ENCODE data around the gene METTL2B. TPM values are rescaled to one million over a fixed set of nuclear protein-coding genes. Genes with fewer than 3 reads are reported as not detected.
A peak's percentile ranks its signal among the peaks of the same experiment; 100 is the strongest.

The METTL2B gene
- total RNA-seq, 1 experiment from 2014 or later: 40.4 TPM

- TF ChIP-seq, protein P1, sequence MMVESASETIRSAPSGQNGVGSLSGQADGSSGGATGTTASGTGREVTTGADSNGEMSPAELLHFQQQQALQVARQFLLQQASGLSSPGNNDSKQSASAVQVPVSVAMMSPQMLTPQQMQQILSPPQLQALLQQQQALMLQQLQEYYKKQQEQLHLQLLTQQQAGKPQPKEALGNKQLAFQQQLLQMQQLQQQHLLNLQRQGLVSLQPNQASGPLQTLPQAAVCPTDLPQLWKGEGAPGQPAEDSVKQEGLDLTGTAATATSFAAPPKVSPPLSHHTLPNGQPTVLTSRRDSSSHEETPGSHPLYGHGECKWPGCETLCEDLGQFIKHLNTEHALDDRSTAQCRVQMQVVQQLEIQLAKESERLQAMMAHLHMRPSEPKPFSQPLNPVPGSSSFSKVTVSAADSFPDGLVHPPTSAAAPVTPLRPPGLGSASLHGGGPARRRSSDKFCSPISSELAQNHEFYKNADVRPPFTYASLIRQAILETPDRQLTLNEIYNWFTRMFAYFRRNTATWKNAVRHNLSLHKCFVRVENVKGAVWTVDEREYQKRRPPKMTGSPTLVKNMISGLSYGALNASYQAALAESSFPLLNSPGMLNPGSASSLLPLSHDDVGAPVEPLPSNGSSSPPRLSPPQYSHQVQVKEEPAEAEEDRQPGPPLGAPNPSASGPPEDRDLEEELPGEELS (CRISPR knock-in tag; IDR thresholded peaks at IDR 0.05): peak; percentile 62; the same call in 1 of the 2 replicates
- TF ChIP-seq GABPB1 (CRISPR knock-in tag; IDR thresholded peaks at IDR 0.05): peak; percentile 73
- TF ChIP-seq, protein P2, sequence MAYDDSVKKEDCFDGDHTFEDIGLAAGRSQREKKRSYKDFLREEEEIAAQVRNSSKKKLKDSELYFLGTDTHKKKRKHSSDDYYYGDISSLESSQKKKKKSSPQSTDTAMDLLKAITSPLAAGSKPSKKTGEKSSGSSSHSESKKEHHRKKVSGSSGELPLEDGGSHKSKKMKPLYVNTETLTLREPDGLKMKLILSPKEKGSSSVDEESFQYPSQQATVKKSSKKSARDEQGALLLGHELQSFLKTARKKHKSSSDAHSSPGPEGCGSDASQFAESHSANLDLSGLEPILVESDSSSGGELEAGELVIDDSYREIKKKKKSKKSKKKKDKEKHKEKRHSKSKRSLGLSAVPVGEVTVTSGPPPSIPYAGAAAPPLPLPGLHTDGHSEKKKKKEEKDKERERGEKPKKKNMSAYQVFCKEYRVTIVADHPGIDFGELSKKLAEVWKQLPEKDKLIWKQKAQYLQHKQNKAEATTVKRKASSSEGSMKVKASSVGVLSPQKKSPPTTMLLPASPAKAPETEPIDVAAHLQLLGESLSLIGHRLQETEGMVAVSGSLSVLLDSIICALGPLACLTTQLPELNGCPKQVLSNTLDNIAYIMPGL (CRISPR knock-in tag; IDR thresholded peaks at IDR 0.05): peak; percentile 87
- peak; percentile 69; the same call in 1 of the 2 replicates for TF ChIP-seq SMAD3 (CRISPR knock-in tag; IDR thresholded peaks at IDR 0.05; ENCODE audit: borderline replicate concordance)
- peak; percentile 97 for TF ChIP-seq SP1 (CRISPR knock-in tag; conservative IDR thresholded peaks at IDR 0.05)
- peak; percentile 92 for TF ChIP-seq E2F4 (CRISPR knock-in tag; IDR thresholded peaks at IDR 0.05; ENCODE audit: borderline replicate concordance, low read depth)
Observed at GRCh38 chr7:128476402-128477335, at the start of gene METTL2B (continued).

GRCh38 chr7:128427289-128427891 lies 49.2 kb upstream of the METTL2B start:
- ATAC-seq (peak; percentile 51), DNase-seq (ENCODE audit: low spot score) (no peak)
- ChIA-PET POLR2A (interaction anchor here (0.6 to 1.3 kb wide), 3 partner anchors 25 to 59 kb away, joined by 3 read pairs; no protein-coding TSS in a partner anchor), CTCF (interaction anchor here (0.6 to 7.1 kb wide), 40 partner anchors 8 to 742 kb away, joined by 3 to 199 read pairs (median 4); partner anchors contain the start of genes CALU, HILPDA, IMPDH1 and METTL2B)
- TF ChIP-seq NR2C2 (CRISPR knock-in tag; IDR thresholded peaks at IDR 0.05): no peak
- TF ChIP-seq, protein P3, sequence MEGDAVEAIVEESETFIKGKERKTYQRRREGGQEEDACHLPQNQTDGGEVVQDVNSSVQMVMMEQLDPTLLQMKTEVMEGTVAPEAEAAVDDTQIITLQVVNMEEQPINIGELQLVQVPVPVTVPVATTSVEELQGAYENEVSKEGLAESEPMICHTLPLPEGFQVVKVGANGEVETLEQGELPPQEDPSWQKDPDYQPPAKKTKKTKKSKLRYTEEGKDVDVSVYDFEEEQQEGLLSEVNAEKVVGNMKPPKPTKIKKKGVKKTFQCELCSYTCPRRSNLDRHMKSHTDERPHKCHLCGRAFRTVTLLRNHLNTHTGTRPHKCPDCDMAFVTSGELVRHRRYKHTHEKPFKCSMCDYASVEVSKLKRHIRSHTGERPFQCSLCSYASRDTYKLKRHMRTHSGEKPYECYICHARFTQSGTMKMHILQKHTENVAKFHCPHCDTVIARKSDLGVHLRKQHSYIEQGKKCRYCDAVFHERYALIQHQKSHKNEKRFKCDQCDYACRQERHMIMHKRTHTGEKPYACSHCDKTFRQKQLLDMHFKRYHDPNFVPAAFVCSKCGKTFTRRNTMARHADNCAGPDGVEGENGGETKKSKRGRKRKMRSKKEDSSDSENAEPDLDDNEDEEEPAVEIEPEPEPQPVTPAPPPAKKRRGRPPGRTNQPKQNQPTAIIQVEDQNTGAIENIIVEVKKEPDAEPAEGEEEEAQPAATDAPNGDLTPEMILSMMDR (IDR thresholded peaks at IDR 0.05): peak; percentile 75
- no peaks in the 10 kb centered on the region for H3K9me3 Mint-ChIP-seq
- peaks cover 15% of the 10 kb centered on the region for H3K4me1 Mint-ChIP-seq
- no peaks in the 10 kb centered on the region for H3K36me3 Mint-ChIP-seq
- no peak overlapping the region for H3K27ac Mint-ChIP-seq
- no peaks in the 10 kb centered on the region for H3K27me3 Mint-ChIP-seq (ENCODE audit: low read depth)
- no peak overlapping the region for H3K4me3 Mint-ChIP-seq

GRCh38 chr7:128430207-128430606 lies 46.3 kb upstream of the METTL2B start:
- Mint-ChIP-seq H3K9me3 (no peaks in the 10 kb centered on the region), H3K27me3 (ENCODE audit: low read depth) (no peaks in the 10 kb centered on the region), H3K27ac (no peak overlapping the region), H3K36me3 (no peaks in the 10 kb centered on the region), H3K4me3 (no peak overlapping the region), H3K4me1 (peaks cover 21% of the 10 kb centered on the region)
- ChIA-PET CTCF (interaction anchor here (1.1 to 3.5 kb wide), 4 partner anchors 29 to 43 kb away, joined by 4 to 21 read pairs (median 7); no protein-coding TSS in a partner anchor), POLR2A (no interaction called here)
- ATAC-seq (no peak), DNase-seq (ENCODE audit: low spot score) (no peak)
- TF ChIP-seq, protein P4, sequence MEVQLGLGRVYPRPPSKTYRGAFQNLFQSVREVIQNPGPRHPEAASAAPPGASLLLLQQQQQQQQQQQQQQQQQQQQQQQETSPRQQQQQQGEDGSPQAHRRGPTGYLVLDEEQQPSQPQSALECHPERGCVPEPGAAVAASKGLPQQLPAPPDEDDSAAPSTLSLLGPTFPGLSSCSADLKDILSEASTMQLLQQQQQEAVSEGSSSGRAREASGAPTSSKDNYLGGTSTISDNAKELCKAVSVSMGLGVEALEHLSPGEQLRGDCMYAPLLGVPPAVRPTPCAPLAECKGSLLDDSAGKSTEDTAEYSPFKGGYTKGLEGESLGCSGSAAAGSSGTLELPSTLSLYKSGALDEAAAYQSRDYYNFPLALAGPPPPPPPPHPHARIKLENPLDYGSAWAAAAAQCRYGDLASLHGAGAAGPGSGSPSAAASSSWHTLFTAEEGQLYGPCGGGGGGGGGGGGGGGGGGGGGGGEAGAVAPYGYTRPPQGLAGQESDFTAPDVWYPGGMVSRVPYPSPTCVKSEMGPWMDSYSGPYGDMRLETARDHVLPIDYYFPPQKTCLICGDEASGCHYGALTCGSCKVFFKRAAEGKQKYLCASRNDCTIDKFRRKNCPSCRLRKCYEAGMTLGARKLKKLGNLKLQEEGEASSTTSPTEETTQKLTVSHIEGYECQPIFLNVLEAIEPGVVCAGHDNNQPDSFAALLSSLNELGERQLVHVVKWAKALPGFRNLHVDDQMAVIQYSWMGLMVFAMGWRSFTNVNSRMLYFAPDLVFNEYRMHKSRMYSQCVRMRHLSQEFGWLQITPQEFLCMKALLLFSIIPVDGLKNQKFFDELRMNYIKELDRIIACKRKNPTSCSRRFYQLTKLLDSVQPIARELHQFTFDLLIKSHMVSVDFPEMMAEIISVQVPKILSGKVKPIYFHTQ (CRISPR knock-in tag; IDR thresholded peaks at IDR 0.05): no peak
- no peak for TF ChIP-seq ZNF671 (CRISPR knock-in tag; IDR thresholded peaks at IDR 0.05)
- no peak for TF ChIP-seq ZBTB43 (CRISPR knock-in tag; IDR thresholded peaks at IDR 0.05)
- TF ChIP-seq ZNF396 (CRISPR knock-in tag; IDR thresholded peaks at IDR 0.05; ENCODE audit: borderline replicate concordance): no peak
- no peak for TF ChIP-seq ZNF317 (CRISPR knock-in tag; IDR thresholded peaks at IDR 0.05; ENCODE audit: borderline replicate concordance, low read depth)
- no peak for TF ChIP-seq GRHL2 (CRISPR knock-in tag; IDR thresholded peaks at IDR 0.05; ENCODE audit: insufficient replicate concordance, severe bottlenecking)
